DMS 273 (cell line): ENCODE measurements around the gene TRIM28.
"Not testable (repeated sequence)": the region's sequence is repeated elsewhere in the genome, so short reads cannot be mapped to it uniquely, and the experiment has no call there.

Source experiments
- DNase-seq: peaks from one replicate; lab custom pipeline; 2025; ENCODE audit not compliant: unreplicated experiment; lab: John Stamatoyannopoulos, UW

The TRIM28 gene

GRCh38 chr19:58518256-58519086, 25.4 kb upstream of the TRIM28 start:
- DNase-seq, result no peak

- peak; percentile 93 for DNase-seq
These were observed 24.8 kb upstream of the TRIM28 start for GRCh38 chr19:58519087-58519354.

- DNase-seq, result peak; percentile 99
These were observed 24.3 kb upstream of the TRIM28 start, which contains the start of gene ZBTB45 for GRCh38 chr19:58519355-58520256. Gene ZBTB45, minus strand, starts transcription at chr19:58519810. Its CDS starts 2,137 bp downstream, at chr19:58517673.

- DNase-seq, result no peak
These were observed 23.6 kb upstream of the TRIM28 start for GRCh38 chr19:58520257-58520599.

GRCh38 chr19:58521651-58522050, 22.2 kb upstream of the TRIM28 start:
- no peak for DNase-seq

- no peak for DNase-seq
These were observed 21.2 kb upstream of the TRIM28 start for GRCh38 chr19:58522709-58523108.

GRCh38 chr19:58529405-58529804, 14.5 kb upstream of the TRIM28 start:
- no peak for DNase-seq

- DNase-seq, result peak; percentile 74
These were observed 12.6 kb upstream of the TRIM28 start for GRCh38 chr19:58531034-58531840.

GRCh38 chr19:58535857-58536256, 8.0 kb upstream of the TRIM28 start:
- DNase-seq, result no peak

- no peak for DNase-seq
These were observed 6.7 kb upstream of the TRIM28 start for GRCh38 chr19:58536852-58537798.

- no peak for DNase-seq
These were observed 5.4 kb upstream of the TRIM28 start for GRCh38 chr19:58538257-58539168.

GRCh38 chr19:58539169-58539559, 4.7 kb upstream of the TRIM28 start:
- DNase-seq, result not testable (repeated sequence)

GRCh38 chr19:58542641-58543372, 1.1 kb upstream of the TRIM28 start:
- DNase-seq, result not testable (repeated sequence)

GRCh38 chr19:58544591-58545285, 874 bp downstream of the TRIM28 start:
- DNase-seq, result no peak

GRCh38 chr19:58545286-58546018, 1.6 kb downstream of the TRIM28 start:
- DNase-seq, result no peak

GRCh38 chr19:58546019-58546530, 2.2 kb downstream of the TRIM28 start:
- no peak for DNase-seq
